ENCODE data around the gene MED27.

Gene MED27

DNA sequence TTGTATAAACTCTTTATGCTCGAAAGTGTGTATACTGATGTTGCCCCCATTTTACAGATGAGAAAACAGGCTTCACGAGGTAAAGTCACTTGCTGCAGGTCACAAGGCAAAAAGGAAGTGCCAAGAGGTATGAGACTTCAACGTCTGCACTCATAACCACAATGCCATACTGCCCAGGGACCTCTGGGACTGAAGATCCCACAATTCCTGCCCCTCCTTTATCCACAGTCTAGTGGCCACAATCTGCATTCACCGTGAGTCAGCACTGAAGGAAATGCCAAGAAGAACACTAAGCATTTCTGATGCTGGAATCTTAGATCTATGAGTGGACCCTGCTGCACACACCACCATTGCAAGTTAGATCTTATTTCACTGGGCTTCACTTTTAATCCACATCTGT lies 37.3 kb downstream of the MED27 start (continued):
- TF ChIP-seq ZNF544 (tag by site-specific recombination; IDR thresholded peaks at IDR 0.05), result no peak
- no peak for TF ChIP-seq ZNF112 (tag by site-specific recombination; IDR thresholded peaks at IDR 0.05)
- TF ChIP-seq ZNF530 (tag by site-specific recombination; IDR thresholded peaks at IDR 0.05; ENCODE audit: low read depth), result no peak
- TF ChIP-seq ZNF624 (tag by site-specific recombination; IDR thresholded peaks at IDR 0.05), result no peak
- TF ChIP-seq ZNF596 (tag by site-specific recombination; IDR thresholded peaks at IDR 0.05), result no peak

- ChIA-PET POLR2A (no interaction called here), CTCF (interaction anchor here (1.1 kb wide), 1 partner anchor 195 kb away, joined by 3 read pairs; no protein-coding TSS in a partner anchor)
- no peaks in the 10 kb centered on the region for H3K9me3 ChIP-seq (ENCODE audit: control insufficient read depth, insufficient read depth, low read depth, low read length)
- no peak overlapping the region for H3K4me3 ChIP-seq (ENCODE audit: low read depth, low read length)
- TF ChIP-seq, protein P1, sequence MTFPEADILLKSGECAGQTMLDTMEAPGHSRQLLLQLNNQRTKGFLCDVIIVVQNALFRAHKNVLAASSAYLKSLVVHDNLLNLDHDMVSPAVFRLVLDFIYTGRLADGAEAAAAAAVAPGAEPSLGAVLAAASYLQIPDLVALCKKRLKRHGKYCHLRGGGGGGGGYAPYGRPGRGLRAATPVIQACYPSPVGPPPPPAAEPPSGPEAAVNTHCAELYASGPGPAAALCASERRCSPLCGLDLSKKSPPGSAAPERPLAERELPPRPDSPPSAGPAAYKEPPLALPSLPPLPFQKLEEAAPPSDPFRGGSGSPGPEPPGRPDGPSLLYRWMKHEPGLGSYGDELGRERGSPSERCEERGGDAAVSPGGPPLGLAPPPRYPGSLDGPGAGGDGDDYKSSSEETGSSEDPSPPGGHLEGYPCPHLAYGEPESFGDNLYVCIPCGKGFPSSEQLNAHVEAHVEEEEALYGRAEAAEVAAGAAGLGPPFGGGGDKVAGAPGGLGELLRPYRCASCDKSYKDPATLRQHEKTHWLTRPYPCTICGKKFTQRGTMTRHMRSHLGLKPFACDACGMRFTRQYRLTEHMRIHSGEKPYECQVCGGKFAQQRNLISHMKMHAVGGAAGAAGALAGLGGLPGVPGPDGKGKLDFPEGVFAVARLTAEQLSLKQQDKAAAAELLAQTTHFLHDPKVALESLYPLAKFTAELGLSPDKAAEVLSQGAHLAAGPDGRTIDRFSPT (tag by site-specific recombination; IDR thresholded peaks at IDR 0.05), result no peak
- TF ChIP-seq, protein P2, sequence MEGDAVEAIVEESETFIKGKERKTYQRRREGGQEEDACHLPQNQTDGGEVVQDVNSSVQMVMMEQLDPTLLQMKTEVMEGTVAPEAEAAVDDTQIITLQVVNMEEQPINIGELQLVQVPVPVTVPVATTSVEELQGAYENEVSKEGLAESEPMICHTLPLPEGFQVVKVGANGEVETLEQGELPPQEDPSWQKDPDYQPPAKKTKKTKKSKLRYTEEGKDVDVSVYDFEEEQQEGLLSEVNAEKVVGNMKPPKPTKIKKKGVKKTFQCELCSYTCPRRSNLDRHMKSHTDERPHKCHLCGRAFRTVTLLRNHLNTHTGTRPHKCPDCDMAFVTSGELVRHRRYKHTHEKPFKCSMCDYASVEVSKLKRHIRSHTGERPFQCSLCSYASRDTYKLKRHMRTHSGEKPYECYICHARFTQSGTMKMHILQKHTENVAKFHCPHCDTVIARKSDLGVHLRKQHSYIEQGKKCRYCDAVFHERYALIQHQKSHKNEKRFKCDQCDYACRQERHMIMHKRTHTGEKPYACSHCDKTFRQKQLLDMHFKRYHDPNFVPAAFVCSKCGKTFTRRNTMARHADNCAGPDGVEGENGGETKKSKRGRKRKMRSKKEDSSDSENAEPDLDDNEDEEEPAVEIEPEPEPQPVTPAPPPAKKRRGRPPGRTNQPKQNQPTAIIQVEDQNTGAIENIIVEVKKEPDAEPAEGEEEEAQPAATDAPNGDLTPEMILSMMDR (tag by site-specific recombination; IDR thresholded peaks at IDR 0.05), result no peak
- TF ChIP-seq ZNF423 (tag by site-specific recombination; IDR thresholded peaks at IDR 0.05) (no peak), ELK4 (IDR thresholded peaks at IDR 0.05; ENCODE audit: borderline replicate concordance, low read depth, low read length) (no peak), ZNF10 (tag by site-specific recombination; IDR thresholded peaks at IDR 0.05) (no peak), SP2 (tag by site-specific recombination; IDR thresholded peaks at IDR 0.05) (no peak), ZNF248 (tag by site-specific recombination; IDR thresholded peaks at IDR 0.05) (no peak), ATF2 (tag by site-specific recombination; IDR thresholded peaks at IDR 0.05; ENCODE audit: low read depth) (no peak), WT1 (tag by site-specific recombination; IDR thresholded peaks at IDR 0.05) (no peak), ZBTB17 (tag by site-specific recombination; IDR thresholded peaks at IDR 0.05) (no peak), ZNF324 (tag by site-specific recombination; IDR thresholded peaks at IDR 0.05) (no peak)
- H3K36me3 ChIP-seq (ENCODE audit: control insufficient read depth in 2 of 2, insufficient read depth in 1 of 2, low read length in 2 of 2), result no peaks in the 10 kb centered on the region
- no peak overlapping the region for H3K27ac ChIP-seq (ENCODE audit: extremely low read depth, low read depth, low read length)
- H3K4me1 ChIP-seq (ENCODE audit: control insufficient read depth, insufficient read depth, low read length), result no peaks in the 10 kb centered on the region
These were observed 37.9 kb downstream of the MED27 start for GRCh38 chr9:132041798-132042197.

DNA sequence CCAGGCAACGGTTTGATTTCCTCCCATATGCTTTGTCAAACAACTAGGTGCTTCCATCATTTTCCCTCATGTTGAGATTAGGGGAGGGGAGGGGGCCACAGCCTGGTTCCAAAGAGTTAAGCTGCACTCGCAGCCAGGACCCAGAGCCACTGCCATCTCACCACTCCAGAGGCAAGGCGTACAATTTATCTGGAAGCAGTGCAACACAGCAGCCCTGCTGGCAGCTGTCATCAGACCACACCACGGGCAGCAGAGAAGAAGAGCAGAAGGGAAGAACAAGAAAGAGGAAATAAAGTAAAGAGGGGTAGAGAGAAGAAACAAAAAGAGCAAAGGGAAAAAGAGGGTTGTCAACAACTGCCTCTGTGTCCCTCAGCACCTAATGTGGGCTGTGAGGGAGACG lies 38.9 kb downstream of the MED27 start:
- Histone ChIP-seq H3K4me1 (ENCODE audit: control insufficient read depth, insufficient read depth, low read length) (no peaks in the 10 kb centered on the region), H3K36me3 (ENCODE audit: control insufficient read depth in 2 of 2, insufficient read depth in 1 of 2, low read length in 2 of 2) (no peaks in the 10 kb centered on the region), H3K27ac (ENCODE audit: extremely low read depth, low read depth, low read length) (no peak overlapping the region), H3K9me3 (ENCODE audit: control insufficient read depth, insufficient read depth, low read depth, low read length) (no peaks in the 10 kb centered on the region), H3K4me3 (ENCODE audit: low read depth, low read length) (no peak overlapping the region)
- TF ChIP-seq ZNF600 (tag by site-specific recombination; IDR thresholded peaks at IDR 0.05), result 0 out of 2 replicates have a peak, but pooled peaks have one; percentile 29
- no peak for TF ChIP-seq ZNF221 (tag by site-specific recombination; IDR thresholded peaks at IDR 0.05; ENCODE audit: borderline replicate concordance)
- CTCF ChIA-PET, result interaction anchor here (0.6 to 1.1 kb wide), 2 partner anchors 196 to 275 kb away, joined by 3 read pairs; no protein-coding TSS in a partner anchor
- POLR2A ChIA-PET, result no interaction called here

Measured in HEK293 (cell line).